GM23248 (cell line): ENCODE data around the gene CLIP4.

Experiments used
- EZH2 ChIP-seq: fragments of 200-600 bp; sonication (generic); IDR thresholded peaks from 2 replicates; pipeline ENCODE4 v1.6.1; 2018; ENCODE audit warnings: antibody characterized with exemption, mild to moderate bottlenecking; ENCODE audit not compliant: insufficient read depth, poor library complexity, severe bottlenecking
- EZH2phosphoT487 ChIP-seq: fragments of 200-600 bp; sonication (generic); IDR thresholded peaks from 2 replicates; pipeline ENCODE4 v1.6.1; 2018; ENCODE audit warnings: antibody characterized with exemption, moderate library complexity, mild to moderate bottlenecking, low read depth; ENCODE audit not compliant: insufficient read depth

- TF ChIP-seq EZH2 (no peak), EZH2phosphoT487 (no peak)
Measured at GRCh38 chr2:29164091-29164846, 49.1 kb downstream of the CLIP4 start.
